GM23248 (cell line): Measurements from ENCODE around the gene SULT1E1.

Experiments used
- EZH2 ChIP-seq: fragments of 200-600 bp; sonication (generic); IDR thresholded peaks from 2 replicates; pipeline ENCODE4 v1.6.1; 2018; ENCODE audit warnings: antibody characterized with exemption, mild to moderate bottlenecking; ENCODE audit not compliant: insufficient read depth, poor library complexity, severe bottlenecking
- EZH2phosphoT487 ChIP-seq: fragments of 200-600 bp; sonication (generic); IDR thresholded peaks from 2 replicates; pipeline ENCODE4 v1.6.1; 2018; ENCODE audit warnings: antibody characterized with exemption, moderate library complexity, mild to moderate bottlenecking, low read depth; ENCODE audit not compliant: insufficient read depth

- no peak for TF ChIP-seq EZH2
- no peak for TF ChIP-seq EZH2phosphoT487
Observed at GRCh38 chr4:69831646-69832325, 28.2 kb downstream of the SULT1E1 start.
